Thyroid gland (tissue), 4 donors: ENCODE results near the gene IGF2BP3.

Experiments used
- POLR2A ChIP-seq, 2 donors: fragments of 450-650 bp; IDR thresholded peaks; one replicate each; pipeline ENCODE4 v1.6.1; 2017; ENCODE audit warnings: antibody characterized with exemption in 2 of 2, mild to moderate bottlenecking in 2 of 2, moderate library complexity in 1 of 2
- TF ChIP-seq, protein P1 (sequence below), 6 experiments: fragments of 200-600 bp in 3 of 6; fragments of 450-650 bp in 3 of 6; sonication (generic) in 3 of 6; IDR thresholded peaks; one replicate each; pipeline ENCODE4 v1.5.1; 2016 to 2019; ENCODE audit warnings: antibody characterized with exemption in 6 of 6, mild to moderate bottlenecking in 2 of 6, inconsistent platforms in 1 of 6, moderate library complexity in 1 of 6

GRCh38 chr7:23341846-23342598 is 128.3 kb downstream of the IGF2BP3 start:
- TF ChIP-seq, protein P1, sequence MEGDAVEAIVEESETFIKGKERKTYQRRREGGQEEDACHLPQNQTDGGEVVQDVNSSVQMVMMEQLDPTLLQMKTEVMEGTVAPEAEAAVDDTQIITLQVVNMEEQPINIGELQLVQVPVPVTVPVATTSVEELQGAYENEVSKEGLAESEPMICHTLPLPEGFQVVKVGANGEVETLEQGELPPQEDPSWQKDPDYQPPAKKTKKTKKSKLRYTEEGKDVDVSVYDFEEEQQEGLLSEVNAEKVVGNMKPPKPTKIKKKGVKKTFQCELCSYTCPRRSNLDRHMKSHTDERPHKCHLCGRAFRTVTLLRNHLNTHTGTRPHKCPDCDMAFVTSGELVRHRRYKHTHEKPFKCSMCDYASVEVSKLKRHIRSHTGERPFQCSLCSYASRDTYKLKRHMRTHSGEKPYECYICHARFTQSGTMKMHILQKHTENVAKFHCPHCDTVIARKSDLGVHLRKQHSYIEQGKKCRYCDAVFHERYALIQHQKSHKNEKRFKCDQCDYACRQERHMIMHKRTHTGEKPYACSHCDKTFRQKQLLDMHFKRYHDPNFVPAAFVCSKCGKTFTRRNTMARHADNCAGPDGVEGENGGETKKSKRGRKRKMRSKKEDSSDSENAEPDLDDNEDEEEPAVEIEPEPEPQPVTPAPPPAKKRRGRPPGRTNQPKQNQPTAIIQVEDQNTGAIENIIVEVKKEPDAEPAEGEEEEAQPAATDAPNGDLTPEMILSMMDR (IDR thresholded peaks at IDR 0.05), result no peak
- TF ChIP-seq POLR2A (IDR thresholded peaks at IDR 0.05), result no peak
